ENCODE data around the gene TSPAN18.

DNA sequence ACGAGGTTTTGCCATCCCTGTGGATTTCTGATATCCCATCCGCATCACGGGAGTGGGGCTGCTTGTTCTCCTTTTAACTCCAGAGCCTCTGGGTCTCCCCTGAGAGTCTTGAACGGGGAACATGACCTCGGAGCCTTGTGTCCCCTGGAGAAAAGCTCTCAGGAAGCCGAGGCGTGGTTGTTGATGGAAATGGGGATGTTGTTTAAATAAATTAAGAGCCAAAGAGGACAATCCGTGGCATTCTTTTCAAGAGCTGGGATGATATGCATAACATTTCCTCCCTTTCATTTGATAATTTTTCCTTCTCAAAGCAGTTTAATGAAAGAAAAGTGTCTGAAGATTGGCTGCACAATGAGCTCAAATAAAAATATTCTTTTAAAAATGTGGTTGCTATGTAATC, 14.2 kb downstream of the TSPAN18 start:
- no peak for TF ChIP-seq POLR2AphosphoS5 (IDR thresholded peaks at IDR 0.05)
- TF ChIP-seq, protein P1, sequence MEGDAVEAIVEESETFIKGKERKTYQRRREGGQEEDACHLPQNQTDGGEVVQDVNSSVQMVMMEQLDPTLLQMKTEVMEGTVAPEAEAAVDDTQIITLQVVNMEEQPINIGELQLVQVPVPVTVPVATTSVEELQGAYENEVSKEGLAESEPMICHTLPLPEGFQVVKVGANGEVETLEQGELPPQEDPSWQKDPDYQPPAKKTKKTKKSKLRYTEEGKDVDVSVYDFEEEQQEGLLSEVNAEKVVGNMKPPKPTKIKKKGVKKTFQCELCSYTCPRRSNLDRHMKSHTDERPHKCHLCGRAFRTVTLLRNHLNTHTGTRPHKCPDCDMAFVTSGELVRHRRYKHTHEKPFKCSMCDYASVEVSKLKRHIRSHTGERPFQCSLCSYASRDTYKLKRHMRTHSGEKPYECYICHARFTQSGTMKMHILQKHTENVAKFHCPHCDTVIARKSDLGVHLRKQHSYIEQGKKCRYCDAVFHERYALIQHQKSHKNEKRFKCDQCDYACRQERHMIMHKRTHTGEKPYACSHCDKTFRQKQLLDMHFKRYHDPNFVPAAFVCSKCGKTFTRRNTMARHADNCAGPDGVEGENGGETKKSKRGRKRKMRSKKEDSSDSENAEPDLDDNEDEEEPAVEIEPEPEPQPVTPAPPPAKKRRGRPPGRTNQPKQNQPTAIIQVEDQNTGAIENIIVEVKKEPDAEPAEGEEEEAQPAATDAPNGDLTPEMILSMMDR (IDR thresholded peaks at IDR 0.05): no peak
- no peak for TF ChIP-seq POLR2A (IDR thresholded peaks at IDR 0.05; ENCODE audit: low read depth)
